ENCODE measurements around the gene GFOD1. TPM values are rescaled to one million over a fixed set of nuclear protein-coding genes. Genes with fewer than 3 reads are reported as not detected.

Gene GFOD1
- total RNA-seq, 1 donor from 2014 or later, result 9.6 TPM

- ATAC-seq (no peak), DNase-seq (ENCODE audit: low spot score) (no peak)
Measured at GRCh38 chr6:13429406-13429753, 58.0 kb downstream of the GFOD1 start.

DNA sequence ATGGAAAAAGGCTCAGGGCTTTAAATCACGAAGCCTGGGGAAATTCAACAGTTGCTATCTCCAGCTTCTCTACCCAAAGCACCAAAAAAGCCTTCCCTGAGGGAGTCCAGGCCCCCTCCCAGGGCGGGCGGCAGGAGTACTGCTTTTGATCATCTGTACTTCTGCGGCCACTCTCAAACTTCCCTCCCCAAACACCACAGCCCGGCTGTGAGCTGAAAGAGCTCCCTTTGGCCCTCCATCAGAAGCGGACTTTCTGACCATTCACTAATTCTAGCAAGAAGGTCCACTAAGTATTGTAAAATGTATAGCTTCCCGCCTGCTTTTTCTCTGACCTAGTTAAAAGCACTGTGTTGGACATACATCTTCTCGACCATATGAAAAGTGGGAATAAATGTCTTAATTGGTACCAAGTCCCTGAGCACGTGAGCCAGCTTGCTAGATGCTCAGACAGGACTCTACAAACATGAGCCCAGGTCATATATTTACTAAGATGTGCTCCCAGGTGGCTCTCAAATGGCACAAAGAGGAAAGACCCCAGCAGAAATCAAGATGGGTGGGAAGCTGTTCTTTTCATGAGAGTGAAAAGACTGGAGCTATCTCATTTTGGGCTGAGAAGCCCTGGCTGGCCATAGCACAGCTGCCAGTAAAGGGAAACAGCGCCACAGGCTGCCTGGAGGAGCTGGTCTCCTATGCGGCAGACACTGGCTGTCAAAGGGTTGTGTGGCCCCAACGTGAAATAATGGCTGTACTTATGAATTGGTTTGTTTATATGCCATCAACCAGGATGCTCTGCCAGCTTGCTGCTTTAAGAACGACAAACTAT is 58.6 kb downstream of the GFOD1 start:
- ATAC-seq, result no peak

GRCh38 chr6:13427801-13428582 is 59.4 kb downstream of the GFOD1 start:
- DNase-seq (ENCODE audit: low spot score) (peak; percentile 31), ATAC-seq (no peak)

More for the DNA sequence above, 58.6 kb downstream of the GFOD1 start:
- peak; percentile 37 for DNase-seq (ENCODE audit: low spot score)

GRCh38 chr6:13427316-13427715 is 60.1 kb downstream of the GFOD1 start:
- DNase-seq (ENCODE audit: low spot score) (peak; percentile 33), ATAC-seq (peak; percentile 4)

DNA sequence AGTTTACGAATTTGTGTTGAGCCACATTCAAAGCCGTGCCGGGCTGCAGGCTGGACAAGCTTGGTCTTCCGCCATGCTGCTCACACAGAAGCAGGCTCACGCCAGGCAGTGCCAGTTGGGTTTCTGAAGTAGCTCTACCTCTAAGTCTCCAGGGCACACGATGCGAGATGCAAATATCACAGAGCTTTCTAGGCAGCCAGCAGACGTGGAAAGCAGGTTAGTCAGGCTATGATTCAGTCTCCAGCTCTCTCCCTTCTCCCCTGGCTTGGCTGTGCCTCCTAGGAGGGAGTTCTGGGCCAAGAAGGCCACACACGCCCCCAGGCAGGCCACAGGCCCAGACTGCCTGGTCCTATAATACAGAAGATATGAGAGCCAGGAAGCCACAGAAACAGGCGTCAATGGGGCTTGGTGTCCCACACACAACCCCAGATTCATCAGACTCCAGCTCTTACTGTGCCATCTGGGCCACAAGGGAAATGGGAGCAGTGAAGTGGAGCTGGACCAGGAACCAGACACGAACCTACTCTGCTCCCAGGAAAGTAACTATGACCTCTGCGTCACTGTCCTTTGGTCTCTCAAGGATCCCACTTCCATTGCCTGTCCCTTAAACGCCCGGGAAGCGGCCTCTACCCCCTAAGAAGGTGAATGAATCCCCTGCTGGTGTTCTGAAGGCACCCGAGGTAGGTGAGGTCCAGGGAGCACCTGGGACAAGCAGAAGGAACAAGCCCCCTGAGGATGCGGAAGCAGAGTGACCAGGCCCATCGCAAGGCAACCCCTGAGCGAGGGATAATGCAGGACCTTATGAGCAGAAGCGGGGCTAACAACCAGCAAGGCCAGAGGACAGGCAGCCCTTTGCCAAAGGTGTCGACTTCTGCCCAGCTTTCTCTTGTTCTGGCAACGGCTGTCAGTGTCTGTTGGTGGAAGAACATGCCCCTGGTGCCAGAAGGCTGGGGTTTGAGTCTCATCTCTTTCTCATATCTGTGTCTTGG is 61.2 kb downstream of the GFOD1 start:
- peak; percentile 84 for ATAC-seq
- DNase-seq (ENCODE audit: low spot score), result peak; percentile 53

DNA sequence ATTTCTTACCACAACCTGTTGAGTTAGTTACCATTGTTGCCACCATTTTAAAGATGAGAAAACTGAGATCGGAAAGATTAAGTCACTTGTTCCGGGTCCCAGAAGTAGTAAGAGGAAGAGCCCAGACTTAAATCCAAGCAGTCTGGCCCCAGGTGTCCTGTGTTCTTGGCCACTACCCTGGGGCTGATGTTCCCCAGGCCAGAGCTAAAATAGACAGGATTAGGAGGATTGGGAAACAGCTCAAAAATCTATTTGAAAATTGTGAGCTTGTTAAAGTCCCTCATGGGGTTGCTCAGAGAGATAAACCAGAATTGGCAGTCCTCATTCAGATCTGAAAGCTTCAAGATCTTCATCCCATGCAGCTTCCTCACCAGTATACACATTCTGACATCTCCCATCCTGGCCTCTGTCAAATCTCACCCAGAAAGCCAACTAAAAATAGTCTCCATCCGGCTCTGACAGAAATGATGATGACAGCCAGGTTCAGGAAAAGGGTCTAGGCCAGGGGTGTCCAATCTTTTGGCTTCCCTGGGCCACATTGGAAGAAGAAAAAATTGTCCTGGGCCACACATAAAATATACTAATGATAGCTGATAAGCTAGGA is 62.0 kb downstream of the GFOD1 start:
- DNase-seq (ENCODE audit: low spot score) (peak; percentile 43), ATAC-seq (peak; percentile 54)

DNA sequence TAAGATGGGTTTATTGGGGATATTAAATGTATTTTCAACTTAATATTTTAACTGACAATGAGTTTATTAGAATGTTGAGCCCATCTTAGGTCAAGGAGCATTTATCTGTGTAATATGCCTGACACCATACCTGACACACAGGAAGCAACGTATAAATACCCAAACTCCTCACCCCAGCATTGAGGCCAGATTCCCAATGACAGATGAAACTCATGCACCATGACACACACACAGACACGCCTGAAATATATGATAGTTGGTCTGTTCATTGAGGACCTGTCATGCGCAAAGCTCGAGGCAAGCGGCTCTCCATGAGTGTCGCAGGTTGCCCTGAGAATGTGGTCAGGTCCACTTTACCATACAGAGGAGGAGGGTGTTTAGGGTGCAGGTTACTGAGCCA is 64.1 kb downstream of the GFOD1 start:
- ATAC-seq (no peak), DNase-seq (ENCODE audit: low spot score) (peak; percentile 26)

DNA sequence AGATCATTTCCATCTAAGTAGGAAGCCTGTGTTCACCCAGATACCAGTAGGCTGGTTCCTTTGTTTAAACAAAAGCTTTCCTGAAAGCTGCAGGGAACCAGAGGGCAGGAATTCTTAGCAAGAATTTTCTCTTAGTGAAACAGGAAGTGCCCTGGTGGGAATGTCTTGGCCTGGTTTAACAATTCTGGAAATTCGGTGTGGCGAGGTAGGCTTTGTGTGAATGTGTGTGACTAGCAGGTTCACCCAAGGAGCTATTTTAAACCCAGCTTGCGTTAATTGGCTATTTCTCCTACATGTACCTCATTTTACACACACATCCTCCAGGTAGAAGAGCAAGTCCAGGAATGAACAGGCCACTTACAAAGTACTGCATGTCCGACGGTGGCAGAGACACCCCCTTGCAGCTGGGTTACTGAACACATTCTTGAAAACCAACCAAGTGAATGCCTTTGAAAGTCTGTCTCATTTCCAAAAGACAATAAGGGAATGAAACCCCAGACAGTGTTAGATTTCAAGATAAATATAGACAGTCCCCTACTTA is 64.6 kb downstream of the GFOD1 start:
- DNase-seq (ENCODE audit: low spot score) (peak; percentile 28), ATAC-seq (no peak)

DNA sequence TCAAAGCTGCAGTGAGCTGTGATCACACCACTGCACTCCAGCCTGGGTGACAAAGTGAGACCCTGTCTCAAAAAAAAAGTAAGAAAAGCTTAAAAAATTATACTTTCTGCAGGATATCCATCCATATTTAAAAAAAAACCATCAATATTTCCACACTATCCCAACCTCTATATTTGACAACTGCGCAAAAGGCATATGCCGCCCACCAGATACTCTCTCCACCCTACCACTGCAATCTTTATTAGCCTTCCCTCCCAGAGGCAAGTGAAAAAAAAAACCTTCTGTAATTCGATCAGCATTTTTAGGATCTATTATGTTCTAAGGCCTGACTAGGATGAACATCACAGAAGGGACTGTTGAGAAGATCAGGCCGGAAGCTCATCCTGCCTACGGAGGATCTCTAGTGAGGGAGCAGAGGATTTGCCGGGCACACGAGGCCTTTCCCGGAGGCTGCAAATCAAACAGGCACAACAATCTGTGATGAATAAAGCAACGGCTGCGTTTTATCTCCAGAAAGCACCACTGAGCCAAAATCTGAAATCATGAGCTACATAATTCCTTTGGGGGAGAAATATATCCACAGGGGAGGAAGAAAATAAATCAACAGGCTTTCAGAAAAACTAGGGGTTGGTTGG is 65.9 kb downstream of the GFOD1 start:
- peak; percentile 37 for DNase-seq (ENCODE audit: low spot score)

GRCh38 chr6:13420269-13420668 is 67.1 kb downstream of the GFOD1 start:
- no peak for ATAC-seq

More for the DNA sequence above, 65.9 kb downstream of the GFOD1 start:
- no peak for ATAC-seq

DNA sequence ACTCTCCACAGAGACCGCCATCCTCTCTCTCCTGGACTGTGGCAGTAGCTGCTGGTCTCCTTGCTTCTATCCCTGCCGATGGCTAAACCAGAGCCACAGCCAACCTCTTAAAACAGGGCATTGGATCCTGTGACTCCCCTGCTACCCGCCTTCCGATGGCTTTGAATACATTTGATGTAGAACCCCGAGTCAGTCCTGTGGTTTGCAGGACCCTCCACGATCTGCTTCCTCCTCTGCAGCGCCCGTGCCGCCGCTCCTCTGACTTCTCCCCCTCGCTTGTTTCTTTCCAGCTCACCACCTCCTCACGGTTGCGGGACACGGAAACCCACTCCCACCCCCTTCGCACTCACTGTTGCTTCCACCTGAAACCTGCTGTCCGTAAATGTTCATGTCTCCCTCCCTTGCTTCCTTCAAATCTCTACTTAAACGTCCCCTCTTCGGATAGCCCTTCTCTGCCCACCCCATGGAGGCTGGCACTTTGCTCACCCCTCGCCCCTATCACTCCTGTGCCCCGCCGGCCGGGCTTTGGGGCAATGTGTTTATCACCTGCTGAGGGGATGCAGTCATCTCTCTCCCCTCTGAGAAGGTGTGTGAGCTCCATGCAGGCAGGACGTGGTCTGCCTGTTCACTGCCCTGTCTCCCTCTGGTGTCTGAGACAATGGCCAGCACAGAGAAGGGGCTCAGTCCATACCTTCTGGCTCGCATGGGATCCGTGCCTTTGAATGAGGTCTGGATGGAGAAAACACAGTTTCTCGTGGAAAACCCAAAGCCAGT is 67.8 kb downstream of the GFOD1 start:
- ATAC-seq (no peak), DNase-seq (ENCODE audit: low spot score) (no peak)

More at GRCh38 chr6:13420269-13420668, 67.1 kb downstream of the GFOD1 start:
- no peak for DNase-seq (ENCODE audit: low spot score)

DNA sequence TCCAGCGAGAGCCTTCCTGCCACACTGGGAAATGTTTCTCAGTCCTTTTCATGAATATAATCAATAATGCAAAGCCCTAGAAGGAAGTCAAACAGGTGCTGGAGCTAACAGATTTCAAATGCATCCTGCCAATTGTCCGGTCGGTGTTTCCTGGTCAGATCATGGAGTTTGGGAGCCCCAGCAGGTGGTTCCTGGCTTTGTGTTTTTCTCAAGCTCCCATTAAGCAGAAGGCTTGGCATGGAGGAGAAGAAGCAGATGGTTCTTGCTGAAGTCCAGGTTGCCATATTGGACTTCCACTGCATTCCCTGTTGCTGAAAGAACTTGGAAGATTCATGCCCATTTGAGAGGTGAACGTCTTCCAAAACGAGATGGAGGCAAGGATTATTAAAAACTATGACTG is 68.6 kb downstream of the GFOD1 start:
- DNase-seq (ENCODE audit: low spot score) (peak; percentile 29), ATAC-seq (no peak)

- ATAC-seq (peak; percentile 67), DNase-seq (ENCODE audit: low spot score) (peak; percentile 74)
Measured at GRCh38 chr6:13417954-13418353, 69.4 kb downstream of the GFOD1 start.

- peak; percentile 60 for ATAC-seq
- peak; percentile 57 for DNase-seq (ENCODE audit: low spot score)
Measured at GRCh38 chr6:13417431-13417830, 70.0 kb downstream of the GFOD1 start.

DNA sequence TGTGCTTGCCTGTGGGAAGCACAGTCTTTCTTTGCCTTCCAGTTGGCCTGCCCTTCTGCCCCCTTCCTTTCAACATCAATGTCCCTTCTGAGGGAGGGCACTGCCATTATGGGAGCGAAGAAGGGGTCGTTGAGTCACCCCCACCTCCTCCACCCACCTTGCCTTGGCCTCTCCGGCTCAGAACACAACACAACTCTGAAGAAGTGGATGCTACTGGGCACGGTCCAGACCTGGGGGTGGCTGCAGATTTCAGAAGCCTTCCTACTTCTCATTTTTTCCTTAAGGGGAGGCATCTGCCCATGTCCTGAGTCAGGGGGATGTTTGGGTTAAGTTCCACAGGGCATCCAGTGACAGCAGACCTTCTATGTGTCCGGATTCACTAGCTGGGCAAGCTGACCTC is 72.1 kb downstream of the GFOD1 start:
- ATAC-seq (no peak), DNase-seq (ENCODE audit: low spot score) (peak; percentile 35)

DNA sequence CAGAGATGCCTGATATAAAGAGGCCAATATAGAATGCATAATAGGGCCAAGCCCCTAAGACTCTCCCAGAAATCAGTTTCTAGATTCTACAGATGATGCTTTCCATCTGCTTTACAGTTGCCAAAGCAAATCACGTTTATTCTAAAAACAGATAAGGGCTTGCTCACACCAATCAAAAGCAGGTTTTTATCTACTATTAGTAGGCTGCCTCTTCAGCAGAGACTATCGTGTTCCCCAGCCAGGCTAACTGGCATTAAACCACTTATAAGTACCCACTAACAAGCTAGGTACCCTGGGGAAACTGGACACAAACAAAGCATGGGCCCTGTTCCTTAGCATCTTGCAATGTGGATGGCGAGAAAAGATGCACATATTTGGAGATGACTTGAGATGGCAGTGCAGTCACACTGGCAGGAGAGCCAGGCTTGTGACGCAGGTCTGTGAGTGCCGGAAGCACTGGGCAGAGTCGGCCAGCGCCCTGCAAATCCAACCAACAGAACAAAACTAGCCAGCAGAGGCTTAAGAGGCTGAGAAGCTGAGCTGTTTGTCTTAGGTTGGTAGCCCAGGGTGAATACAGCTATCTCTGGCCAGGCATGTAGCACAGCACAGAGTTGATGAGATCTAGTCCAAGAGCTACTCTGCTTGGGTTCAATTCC is 73.4 kb downstream of the GFOD1 start:
- DNase-seq (ENCODE audit: low spot score) (peak; percentile 69), ATAC-seq (peak; percentile 55)

- ATAC-seq (peak; percentile 56), DNase-seq (ENCODE audit: low spot score) (peak; percentile 83)
Measured at GRCh38 chr6:13413466-13413862, 73.9 kb downstream of the GFOD1 start.

Measured in left lobe of liver (tissue), 2 donors.